ENCODE results near the gene RACK1.

- TF ChIP-seq CTCF (IDR thresholded peaks at IDR 0.05) (peak in 2 of 4 experiments; percentile 12 to 18), POLR2A (IDR thresholded peaks at IDR 0.05) (peak; percentile 48 to 70), POLR2AphosphoS5 (IDR thresholded peaks at IDR 0.05) (peak; percentile 67)
Observed at GRCh38 chr5:181261320-181262049, 17.8 kb upstream of the RACK1 start.
